ENCODE measurements around the gene OR5D16.
"Not testable (repeated sequence)": the region's sequence is repeated elsewhere in the genome, so short reads cannot be mapped to it uniquely, and the experiment has no call there.

Gene OR5D16

DNA sequence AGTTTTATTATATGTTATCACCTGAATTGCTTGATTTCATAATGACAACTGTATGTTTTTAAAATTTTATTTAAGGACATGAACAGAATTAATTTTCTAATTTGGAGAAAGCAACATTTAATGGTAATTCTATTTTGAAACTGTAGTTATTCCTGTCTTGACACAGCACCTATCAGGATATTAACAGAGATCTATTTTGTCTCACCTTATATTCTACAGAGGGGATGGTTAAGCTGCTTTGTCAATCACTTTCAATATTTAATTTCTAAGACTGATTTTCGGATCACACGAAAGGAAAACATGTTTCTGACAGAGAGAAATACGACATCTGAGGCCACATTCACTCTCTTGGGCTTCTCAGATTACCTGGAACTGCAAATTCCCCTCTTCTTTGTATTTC is at the start of gene OR5D16:
TSS of gene OR5D16 (plus strand) at position 301 of the 400 bp plus-strand sequence. CDS start at position 301, 0 bp downstream.
- no peak for DNase-seq

DNA sequence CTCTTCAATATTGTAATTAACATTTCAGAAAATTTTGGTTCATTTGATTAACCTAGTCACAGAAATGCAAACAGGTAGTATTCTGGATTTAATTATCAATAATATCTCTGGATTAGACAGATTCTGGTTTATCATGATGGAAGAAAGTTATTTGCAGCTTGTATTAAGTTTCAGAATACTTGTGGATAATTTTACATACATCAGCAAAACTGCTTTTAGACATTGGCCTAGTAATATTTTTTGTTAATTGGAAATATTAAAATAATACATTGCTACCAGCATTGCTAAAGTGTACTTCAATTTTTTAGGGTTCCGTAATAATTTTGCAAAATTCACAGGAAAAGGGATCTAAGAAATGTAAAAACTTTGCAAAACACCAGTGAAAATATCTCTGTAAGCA is 46.9 kb upstream of the OR5D16 start:
- no peak for DNase-seq

DNA sequence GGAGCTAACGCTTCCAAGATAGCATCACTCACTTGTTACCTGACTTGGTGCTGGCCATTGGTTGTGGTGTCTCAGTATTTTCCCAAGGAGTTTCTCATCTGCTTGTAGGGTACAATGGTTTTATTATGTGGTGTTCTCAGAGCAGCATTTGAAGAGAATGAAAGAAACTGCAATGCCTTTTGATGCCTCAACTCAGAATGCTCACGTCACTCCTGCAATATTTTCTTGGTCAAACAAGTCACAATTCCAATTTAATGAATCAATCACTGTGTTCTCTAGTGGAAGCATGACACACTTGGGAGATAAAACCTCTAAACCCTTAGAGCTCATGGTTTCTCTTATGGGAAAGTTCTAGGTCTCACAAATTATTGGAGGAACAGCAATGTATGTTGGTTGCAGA is 45.2 kb upstream of the OR5D16 start:
- DNase-seq, result no peak

DNA sequence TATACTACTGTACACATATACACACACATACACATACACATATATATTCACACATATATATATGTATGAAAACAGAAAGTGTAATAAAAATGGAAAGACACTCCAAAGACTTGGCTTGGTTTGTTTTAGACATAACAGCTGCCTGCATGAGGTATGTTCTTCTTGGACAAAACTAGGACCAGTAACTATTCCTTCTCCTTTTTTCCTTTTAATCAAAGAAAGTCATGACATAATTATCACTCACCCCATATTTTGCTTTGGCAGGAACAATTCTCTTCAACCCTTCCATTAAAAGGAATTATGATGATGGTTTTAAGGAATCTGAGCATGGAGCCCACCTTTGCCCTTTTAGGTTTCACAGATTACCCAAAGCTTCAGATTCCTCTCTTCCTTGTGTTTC is 43.3 kb upstream of the OR5D16 start, which contains the start of gene OR5D14:
TSS of gene OR5D14 (plus strand) at position 301 of the 400 bp plus-strand sequence. CDS start at position 301, 0 bp downstream.
- DNase-seq, result no peak

DNA sequence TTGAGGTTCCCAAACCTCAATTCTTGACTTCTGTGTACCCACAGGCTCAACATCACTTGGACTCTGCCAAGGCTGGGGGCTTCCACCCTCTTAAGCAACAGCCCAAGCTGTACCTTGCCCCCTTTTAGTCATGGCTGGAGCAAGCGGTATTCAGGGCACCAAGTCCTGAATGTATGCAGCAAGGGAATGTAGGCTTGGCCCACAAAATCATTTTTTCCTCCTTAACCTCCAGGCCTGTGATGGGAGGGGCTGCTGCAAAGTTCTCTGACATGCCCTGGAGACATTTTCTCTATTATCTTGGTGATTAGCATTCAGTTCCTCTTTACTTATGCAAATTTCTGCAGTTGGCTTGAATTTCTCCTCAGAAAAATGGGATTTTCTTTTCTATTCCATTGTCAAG is 32.3 kb upstream of the OR5D16 start:
- DNase-seq, result no peak

DNA sequence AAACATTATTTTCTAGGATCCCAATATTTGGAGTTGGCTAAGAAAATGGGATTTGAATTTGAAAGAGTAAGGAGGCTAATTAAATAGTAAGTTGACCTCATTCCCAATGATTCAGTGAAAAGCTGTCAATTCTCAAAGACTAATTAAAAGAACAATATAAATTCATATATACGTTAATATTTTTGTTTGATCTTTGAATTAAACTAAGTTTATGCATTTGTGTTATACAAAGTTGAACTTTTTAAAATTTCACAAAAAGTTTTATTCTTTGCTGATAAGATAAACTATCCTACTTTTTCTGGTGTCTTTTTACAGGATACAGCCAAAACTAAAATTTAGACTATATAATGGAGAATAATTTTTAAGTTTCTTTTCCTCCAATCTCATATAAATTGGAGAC is 27.5 kb upstream of the OR5D16 start, which contains the start of gene OR5L1:
TSS of gene OR5L1 (plus strand) at position 301 of the 400 bp plus-strand sequence. CDS start 100 bp downstream, outside the sequence.
- DNase-seq, result no peak

DNA sequence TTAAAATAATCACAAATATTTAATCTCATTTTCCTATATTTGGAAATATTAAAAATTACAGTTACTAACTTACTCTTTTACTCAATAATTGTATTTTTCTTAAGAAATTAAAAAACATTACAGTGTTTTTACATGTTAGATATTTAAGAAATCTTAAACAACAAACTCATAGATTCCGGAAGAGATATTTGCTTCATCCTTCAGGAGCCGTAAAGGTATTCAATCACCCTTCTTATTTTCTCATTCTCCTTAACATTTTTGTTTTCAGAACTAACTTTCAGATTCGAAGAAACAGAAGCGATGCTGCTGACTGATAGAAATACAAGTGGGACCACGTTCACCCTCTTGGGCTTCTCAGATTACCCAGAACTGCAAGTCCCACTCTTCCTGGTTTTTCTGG is 19.2 kb upstream of the OR5D16 start, which contains the start of gene OR5D18:
TSS of gene OR5D18 (plus strand) at position 301 of the 400 bp plus-strand sequence. CDS start at position 301, 0 bp downstream.
- DNase-seq, result no peak

DNA sequence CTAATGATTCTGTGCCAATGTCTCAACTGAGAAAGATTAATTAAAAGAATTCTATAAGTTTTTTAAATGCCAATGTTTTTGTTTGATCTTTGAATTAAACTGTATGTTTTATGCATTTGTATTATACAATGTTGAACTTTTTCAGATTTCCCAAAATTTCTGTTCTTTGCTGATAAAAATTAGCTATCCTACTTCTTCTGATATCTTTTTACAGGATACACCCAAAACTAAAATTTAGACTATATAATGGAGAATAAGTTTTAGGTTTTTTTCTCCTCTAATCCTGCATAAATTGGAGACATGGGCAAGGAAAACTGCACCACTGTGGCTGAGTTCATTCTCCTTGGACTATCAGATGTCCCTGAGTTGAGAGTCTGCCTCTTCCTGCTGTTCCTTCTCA is 11.6 kb upstream of the OR5D16 start, which contains the start of gene OR5L2:
TSS of gene OR5L2 (plus strand) at position 301 of the 400 bp plus-strand sequence. CDS start at position 301, 0 bp downstream.
- DNase-seq, result no peak

DNA sequence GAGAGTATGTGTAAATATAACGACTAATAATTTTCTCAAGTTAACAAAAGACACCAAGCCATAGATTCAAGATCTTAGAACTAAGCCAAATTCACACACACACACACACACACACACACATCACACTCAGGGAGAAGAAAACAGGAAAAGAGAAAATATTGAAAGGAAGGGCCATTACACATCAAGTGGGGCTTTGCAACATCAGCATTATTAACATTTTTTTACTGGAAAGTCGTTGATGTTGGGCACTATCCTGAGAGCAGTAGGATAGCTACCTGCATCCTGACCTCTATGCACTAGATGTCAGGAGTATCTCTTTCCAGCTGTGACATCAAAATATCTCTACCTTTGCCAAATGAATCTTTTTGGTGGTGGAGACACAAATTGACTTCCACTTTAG is 8.9 kb downstream of the OR5D16 start:
- no peak for DNase-seq

DNA sequence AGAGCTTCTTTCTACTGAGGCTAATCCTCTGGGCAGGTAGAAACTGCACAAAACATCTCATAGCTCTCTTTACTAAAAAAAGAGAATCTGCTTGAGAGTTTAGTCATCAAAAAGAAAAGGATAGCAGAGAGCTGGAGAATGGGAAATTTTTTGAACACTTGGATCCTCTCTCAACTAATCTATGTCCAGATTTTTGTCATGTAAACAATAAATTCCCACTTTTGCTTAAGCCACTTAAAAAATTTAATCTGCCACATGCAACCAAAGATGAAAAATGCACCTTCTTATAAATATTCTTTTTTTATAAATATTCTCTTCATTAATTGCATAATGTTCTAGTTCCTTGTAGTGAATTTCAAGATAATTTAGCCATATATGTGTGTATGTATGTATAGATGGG is 10.5 kb downstream of the OR5D16 start:
- DNase-seq, result no peak

DNA sequence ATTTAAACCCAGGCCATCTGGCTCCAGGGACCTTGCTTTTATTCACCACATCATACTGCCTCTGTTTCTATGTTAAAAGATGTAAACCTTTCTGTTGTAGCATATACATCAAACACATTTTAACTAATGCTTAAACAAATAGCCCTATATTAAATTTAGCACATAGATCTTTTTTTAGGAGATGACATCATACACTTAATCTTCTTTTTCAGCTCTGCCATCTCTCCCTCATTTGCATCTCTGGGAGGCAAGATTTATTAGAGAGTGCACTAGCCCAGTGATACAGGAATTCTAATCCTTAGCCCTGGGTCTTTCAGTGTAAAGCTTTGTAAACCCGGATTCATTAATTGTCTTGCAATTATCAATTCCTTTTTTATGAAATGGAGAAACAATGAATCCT is 13.6 kb downstream of the OR5D16 start:
- no peak for DNase-seq

DNA sequence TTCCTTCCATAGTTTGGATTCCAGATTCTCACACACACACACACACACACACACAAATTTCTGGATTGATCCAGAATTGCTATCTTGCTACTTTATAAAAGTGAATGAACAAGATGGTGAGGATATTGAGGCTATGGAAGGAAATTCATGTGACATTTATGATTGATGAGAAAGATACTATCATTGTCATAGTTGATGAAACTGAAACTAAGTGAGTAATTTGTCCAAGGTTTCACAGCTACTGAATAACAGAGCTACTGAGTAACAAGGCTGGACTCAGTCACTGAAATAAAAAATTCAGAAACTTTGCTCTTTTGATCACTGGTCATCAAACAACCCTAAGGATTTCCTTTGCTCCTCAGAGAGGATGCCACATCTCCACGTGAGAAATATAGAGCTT is 16.2 kb downstream of the OR5D16 start:
- no peak for DNase-seq

DNA sequence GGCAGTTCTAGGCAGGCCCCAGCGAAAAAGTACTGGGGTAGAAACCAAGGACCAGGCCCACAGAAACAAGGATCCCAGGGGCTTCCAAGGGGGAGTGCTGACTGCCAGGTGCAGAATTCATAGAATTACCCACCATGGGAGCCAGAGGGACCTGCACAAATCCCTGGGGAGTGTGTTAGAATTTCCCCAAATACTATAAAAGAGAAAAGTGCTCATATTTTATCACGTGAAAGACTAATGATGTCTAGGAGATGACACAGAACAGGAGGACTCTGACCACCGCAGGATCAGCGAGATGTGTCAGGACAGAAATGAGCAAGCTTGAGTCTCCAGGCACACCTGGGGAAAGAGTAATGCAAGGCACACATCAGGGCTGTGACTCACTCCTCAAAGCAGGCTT is 28.8 kb downstream of the OR5D16 start:
- DNase-seq, result not testable (repeated sequence)

DNA sequence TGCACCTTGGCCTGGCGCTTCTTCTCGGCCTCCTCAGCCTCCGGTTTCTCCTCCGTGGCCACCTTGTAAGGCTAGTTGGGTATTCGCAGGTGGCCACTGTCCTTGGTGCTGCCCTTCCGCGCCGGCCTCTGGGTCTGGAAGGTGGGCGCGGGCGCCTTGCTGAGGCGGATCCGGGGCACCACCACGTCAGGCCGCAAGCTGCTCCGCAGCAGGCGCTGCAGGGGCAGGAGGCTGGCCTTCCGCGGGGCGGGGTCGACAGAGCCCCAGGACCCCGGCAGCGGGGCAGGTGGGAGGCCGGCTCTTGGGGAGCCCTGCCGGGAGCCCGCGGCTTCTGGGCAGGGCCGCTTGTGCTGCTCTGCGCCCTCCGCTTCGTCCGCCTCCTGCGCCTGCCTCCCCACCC is 34.2 kb downstream of the OR5D16 start:
- not testable (repeated sequence) for DNase-seq

DNA sequence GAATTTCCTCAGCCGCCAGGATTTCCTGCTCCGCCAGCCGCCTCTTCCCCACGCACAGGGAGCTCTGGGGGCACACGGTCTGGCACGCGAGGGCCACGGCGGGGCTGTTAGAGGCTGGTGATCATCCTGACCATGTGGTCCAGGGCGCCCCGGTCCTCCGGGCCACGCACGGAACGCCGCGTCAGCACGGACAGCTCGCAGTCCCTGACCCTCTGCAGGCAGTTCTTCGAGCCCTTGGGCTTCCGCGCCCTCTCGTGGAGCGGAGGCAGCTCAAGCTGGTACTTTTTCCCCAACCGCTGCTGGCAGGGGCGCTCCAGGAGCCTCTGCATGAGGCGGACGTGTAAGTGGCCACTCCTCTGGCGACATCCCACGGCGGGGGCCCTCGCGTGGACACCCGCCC is 34.6 kb downstream of the OR5D16 start:
- DNase-seq, result not testable (repeated sequence)

DNA sequence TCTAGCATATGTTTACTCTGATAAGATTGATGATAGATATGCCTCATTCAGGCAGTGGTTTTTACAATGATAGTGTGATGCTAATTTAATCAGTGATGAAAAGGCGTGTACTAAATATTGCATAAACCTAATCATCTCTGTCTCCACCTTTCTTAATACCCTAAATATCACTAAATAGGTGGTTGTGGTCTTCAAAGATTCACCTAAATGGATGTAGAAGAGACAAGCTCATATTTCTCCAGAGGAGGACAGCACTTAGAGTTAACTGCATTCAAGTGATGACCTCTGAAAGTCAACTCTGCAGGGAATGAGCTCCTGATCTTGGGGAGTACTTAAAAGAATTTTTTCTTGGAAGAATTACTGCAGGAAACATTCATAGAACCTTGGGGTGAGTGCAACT is 44.4 kb downstream of the OR5D16 start, which contains the start of gene TRIM51:
TSS of gene TRIM51 (plus strand) at position 301 of the 400 bp plus-strand sequence. CDS start 2,132 bp downstream, outside the sequence.
- DNase-seq, result not testable (repeated sequence)

DNA sequence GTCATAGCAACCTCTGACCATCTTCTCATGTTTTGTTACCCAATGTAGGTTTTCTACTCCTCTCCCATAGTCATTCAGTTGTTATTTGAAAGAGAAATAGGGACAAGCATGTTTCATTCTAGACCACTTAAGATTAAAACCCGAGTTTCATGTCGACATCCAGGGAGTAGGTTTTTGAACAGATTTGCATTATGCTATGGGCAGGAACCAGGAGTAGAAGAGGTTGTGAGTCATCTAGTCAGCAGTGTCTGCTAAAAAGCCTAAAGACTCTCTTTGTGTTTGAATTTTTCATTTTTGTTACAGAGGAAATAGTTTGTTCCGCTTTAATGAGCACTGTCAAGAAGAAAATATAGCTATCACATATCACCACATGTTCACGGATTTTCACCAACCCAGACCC is 46.4 kb downstream of the OR5D16 start:
- not testable (repeated sequence) for DNase-seq

DNA sequence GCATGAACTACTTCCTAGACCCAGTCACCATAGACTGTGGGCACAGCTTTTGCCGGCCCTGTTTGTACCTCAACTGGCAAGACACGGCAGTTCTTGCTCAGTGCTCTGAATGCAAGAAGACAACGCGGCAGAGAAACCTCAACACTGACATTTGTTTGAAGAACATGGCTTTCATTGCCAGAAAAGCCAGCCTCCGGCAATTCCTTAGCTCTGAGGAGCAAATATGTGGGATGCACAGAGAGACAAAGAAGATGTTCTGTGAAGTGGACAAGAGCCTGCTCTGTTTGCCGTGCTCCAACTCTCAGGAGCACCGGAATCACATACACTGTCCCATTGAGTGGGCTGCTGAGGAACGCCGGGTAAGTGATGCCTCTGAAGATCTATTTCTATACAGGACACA is 46.9 kb downstream of the OR5D16 start:
- not testable (repeated sequence) for DNase-seq

Measured in activated CD4-positive, CD25-positive, alpha-beta regulatory T cell (primary cell).